GM21381 (cell line): ENCODE data around the gene PIGM.

Experiments
- ATAC-seq: cut with Tn5 transposase; IDR thresholded peaks from one replicate; pipeline ENCODE4 v1.9.1; 2021; ENCODE audit warnings: mild to moderate bottlenecking, moderate library complexity; ENCODE audit not compliant: unreplicated experiment

The PIGM gene

GRCh38 chr1:159991513-159991912, 40.3 kb downstream of the PIGM start:
- ATAC-seq: no peak

GRCh38 chr1:159990005-159990404, 41.8 kb downstream of the PIGM start:
- ATAC-seq: no peak

GRCh38 chr1:159989581-159989980, 42.2 kb downstream of the PIGM start:
- ATAC-seq: no peak

GRCh38 chr1:159988006-159988405, 43.8 kb downstream of the PIGM start:
- no peak for ATAC-seq

- no peak for ATAC-seq
Observed at GRCh38 chr1:159987186-159987585, 44.6 kb downstream of the PIGM start.

GRCh38 chr1:159986531-159986930, 45.3 kb downstream of the PIGM start:
- no peak for ATAC-seq

GRCh38 chr1:159986093-159986492, 45.7 kb downstream of the PIGM start:
- no peak for ATAC-seq

GRCh38 chr1:159985473-159985872, 46.3 kb downstream of the PIGM start:
- ATAC-seq: no peak

GRCh38 chr1:159983681-159984080, 48.1 kb downstream of the PIGM start:
- ATAC-seq: no peak

- ATAC-seq: no peak
Observed at GRCh38 chr1:159982280-159982679, 49.5 kb downstream of the PIGM start.

GRCh38 chr1:159981351-159982055, 50.3 kb downstream of the PIGM start:
- no peak for ATAC-seq

- no peak for ATAC-seq
Observed at GRCh38 chr1:159980786-159981185, 51.0 kb downstream of the PIGM start.

- no peak for ATAC-seq
Observed at GRCh38 chr1:159980076-159980475, 51.7 kb downstream of the PIGM start.

- ATAC-seq: no peak
Observed at GRCh38 chr1:159979257-159979656, 52.5 kb downstream of the PIGM start.

GRCh38 chr1:159978107-159978398, 53.7 kb downstream of the PIGM start:
- ATAC-seq: no peak

- no peak for ATAC-seq
Observed at GRCh38 chr1:159977364-159978106, 54.3 kb downstream of the PIGM start.
